ENCODE results near the gene RUNX1.

Gene RUNX1

GRCh38 chr21:35006771-35007170 lies 42.3 kb downstream of the RUNX1 start:
- TF ChIP-seq CTCF (IDR thresholded peaks at IDR 0.05; ENCODE audit: control insufficient read depth, insufficient read depth, low read depth, low read length, missing control alignments), result no peak
- DNase-seq (ENCODE audit: low read depth), result no peak
- H3K4me3 ChIP-seq (ENCODE audit: control insufficient read depth, low read depth, low read length), result no peak overlapping the region

- no peak overlapping the region for H3K4me3 ChIP-seq (ENCODE audit: control insufficient read depth, low read depth, low read length)
- no peak for DNase-seq (ENCODE audit: low read depth)
- no peak for TF ChIP-seq CTCF (IDR thresholded peaks at IDR 0.05; ENCODE audit: control insufficient read depth, insufficient read depth, low read depth, low read length, missing control alignments)
Observed at GRCh38 chr21:35006248-35006647, 42.9 kb downstream of the RUNX1 start.

GRCh38 chr21:35005560-35006224 lies 43.4 kb downstream of the RUNX1 start:
- no peak for TF ChIP-seq CTCF (IDR thresholded peaks at IDR 0.05; ENCODE audit: control insufficient read depth, insufficient read depth, low read depth, low read length, missing control alignments)
- DNase-seq (ENCODE audit: low read depth), result no peak
- H3K4me3 ChIP-seq (ENCODE audit: control insufficient read depth, low read depth, low read length), result no peak overlapping the region

GRCh38 chr21:35005077-35005476 lies 44.0 kb downstream of the RUNX1 start:
- no peak for TF ChIP-seq CTCF (IDR thresholded peaks at IDR 0.05; ENCODE audit: control insufficient read depth, insufficient read depth, low read depth, low read length, missing control alignments)
- H3K4me3 ChIP-seq (ENCODE audit: control insufficient read depth, low read depth, low read length), result no peak overlapping the region
- no peak for DNase-seq (ENCODE audit: low read depth)

GRCh38 chr21:35004314-35004713 lies 44.8 kb downstream of the RUNX1 start:
- H3K4me3 ChIP-seq (ENCODE audit: control insufficient read depth, low read depth, low read length), result no peak overlapping the region
- no peak for TF ChIP-seq CTCF (IDR thresholded peaks at IDR 0.05; ENCODE audit: control insufficient read depth, insufficient read depth, low read depth, low read length, missing control alignments)
- DNase-seq (ENCODE audit: low read depth), result no peak

- no peak for TF ChIP-seq CTCF (IDR thresholded peaks at IDR 0.05; ENCODE audit: control insufficient read depth, insufficient read depth, low read depth, low read length, missing control alignments)
- DNase-seq (ENCODE audit: low read depth), result peak; percentile 52
- no peak overlapping the region for H3K4me3 ChIP-seq (ENCODE audit: control insufficient read depth, low read depth, low read length)
Observed at GRCh38 chr21:35002879-35003722, 46.0 kb downstream of the RUNX1 start.

Measured in AG09309 (cell line).